Nephron (organoid): ENCODE results near the gene SEC11C.
A peak's percentile ranks its signal among the peaks of the same experiment; 100 is the strongest.
"Not testable (repeated sequence)": the region's sequence is repeated elsewhere in the genome, so short reads cannot be mapped to it uniquely, and the experiment has no call there.

Source experiments
- H3K27ac Mint-ChIP-seq, 3 experiments: 2 replicates each; pipeline ENCODE4 v1.8.0; 2020; ENCODE audit warnings: mixed read lengths in 3 of 3, mild to moderate bottlenecking in 2 of 3, moderate library complexity in 1 of 3
- H3K27me3 Mint-ChIP-seq: 2 replicates; pipeline ENCODE4 v1.8.0; 2021; ENCODE audit warnings: low read depth, mild to moderate bottlenecking, moderate library complexity, mixed read lengths
- H3K36me3 Mint-ChIP-seq: 2 replicates; pipeline ENCODE4 v1.8.0; 2020; ENCODE audit warnings: low read depth, mixed read lengths
- H3K4me1 Mint-ChIP-seq: 2 replicates; pipeline ENCODE4 v1.8.0; 2020; ENCODE audit warnings: mixed read lengths
- H3K4me3 Mint-ChIP-seq, 3 experiments: 2 replicates each; pipeline ENCODE4 v1.8.0; 2020; ENCODE audit warnings: mild to moderate bottlenecking in 3 of 3, mixed read lengths in 3 of 3, moderate library complexity in 2 of 3
- H3K9me3 Mint-ChIP-seq: 2 replicates; pipeline ENCODE4 v1.8.0; 2020; ENCODE audit warnings: mixed read lengths
- CTCF ChIP-seq, 3 experiments: fragments of 200-600 bp; sonication (generic); IDR thresholded peaks; one replicate each; pipeline ENCODE4 v1.5.0; 2021; ENCODE audit warnings: antibody characterized with exemption in 3 of 3; ENCODE audit not compliant: unreplicated experiment in 3 of 3

The SEC11C gene

GRCh38 chr18:59142274-59142673, 2.6 kb downstream of the SEC11C start:
- Mint-ChIP-seq H3K36me3 (no peaks in the 10 kb centered on the region), H3K9me3 (no peaks in the 10 kb centered on the region), H3K27ac (no peak overlapping the region), H3K4me1 (peaks cover 20% of the 10 kb centered on the region), H3K4me3 (peak overlapping the region in 2 of 3 experiments; percentile 47 to 69), H3K27me3 (peaks cover 43% of the 10 kb centered on the region)
- no peak for TF ChIP-seq CTCF (IDR thresholded peaks at IDR 0.05; ENCODE audit: unreplicated experiment in 3 of 3)

- not testable (repeated sequence) for H3K27ac Mint-ChIP-seq, H3K9me3 Mint-ChIP-seq, H3K36me3 Mint-ChIP-seq
- Mint-ChIP-seq H3K4me3 (peak overlapping the region in 2 of 3 experiments; percentile 29 to 69), H3K27me3 (peaks cover 43% of the 10 kb centered on the region), H3K4me1 (peaks cover 20% of the 10 kb centered on the region)
These were observed 3.2 kb downstream of the SEC11C start for GRCh38 chr18:59142800-59143416.

- Mint-ChIP-seq H3K4me3 (no peak overlapping the region), H3K36me3 (no peaks in the 10 kb centered on the region), H3K9me3 (no peaks in the 10 kb centered on the region), H3K4me1 (peaks cover 20% of the 10 kb centered on the region), H3K27me3 (peaks cover 41% of the 10 kb centered on the region), H3K27ac (no peak overlapping the region)
- TF ChIP-seq CTCF (IDR thresholded peaks at IDR 0.05; ENCODE audit: unreplicated experiment in 3 of 3) = no peak
These were observed 3.8 kb downstream of the SEC11C start for GRCh38 chr18:59143441-59143840.

GRCh38 chr18:59144483-59144882, 4.8 kb downstream of the SEC11C start:
- Mint-ChIP-seq H3K9me3 (no peaks in the 10 kb centered on the region), H3K4me3 (no peak overlapping the region), H3K4me1 (peaks cover 20% of the 10 kb centered on the region), H3K27me3 (peaks cover 34% of the 10 kb centered on the region), H3K27ac (no peak overlapping the region), H3K36me3 (no peaks in the 10 kb centered on the region)
- no peak for TF ChIP-seq CTCF (IDR thresholded peaks at IDR 0.05; ENCODE audit: unreplicated experiment in 3 of 3)

GRCh38 chr18:59145055-59145454, 5.4 kb downstream of the SEC11C start:
- Mint-ChIP-seq H3K27me3 (peaks cover 33% of the 10 kb centered on the region), H3K36me3 (no peaks in the 10 kb centered on the region), H3K9me3 (no peaks in the 10 kb centered on the region), H3K4me1 (peaks cover 20% of the 10 kb centered on the region), H3K4me3 (no peak overlapping the region), H3K27ac (no peak overlapping the region)
- TF ChIP-seq CTCF (IDR thresholded peaks at IDR 0.05; ENCODE audit: unreplicated experiment in 3 of 3) = no peak

- peaks cover 20% of the 10 kb centered on the region for H3K27me3 Mint-ChIP-seq
- no peaks in the 10 kb centered on the region for H3K4me1 Mint-ChIP-seq
- peaks cover 7% of the 10 kb centered on the region for H3K36me3 Mint-ChIP-seq
- no peak overlapping the region for H3K27ac Mint-ChIP-seq
- no peaks in the 10 kb centered on the region for H3K9me3 Mint-ChIP-seq
- H3K4me3 Mint-ChIP-seq = no peak overlapping the region
- no peak for TF ChIP-seq CTCF (IDR thresholded peaks at IDR 0.05; ENCODE audit: unreplicated experiment in 3 of 3)
These were observed 8.5 kb downstream of the SEC11C start for GRCh38 chr18:59148192-59148591.
